Astrocyte of the spinal cord (primary cell): ENCODE data around the gene CRTAC1.

ENCODE experiments used
- DNase-seq: peaks from one replicate; pipeline ENCODE4 v3.0.0; 2011; ENCODE audit warnings: low read depth, low spot score
- H3K4me3 ChIP-seq: 2 replicates; pipeline ENCODE4 v1.5.1; 2011; ENCODE audit warnings: low read depth, mild to moderate bottlenecking, low read length, moderate library complexity
- CTCF ChIP-seq: IDR thresholded peaks from 2 replicates; pipeline ENCODE4 v1.5.1; 2012; ENCODE audit warnings: low read depth, mild to moderate bottlenecking, low read length, inconsistent platforms
- in situ Hi-C: cut with HindIII; loops from 2 replicates; pipeline ENCODE4 v1.10.0; 2017; ENCODE audit warnings: low sequenced_read_pairs

CRTAC1 gene

GRCh38 chr10:97919012-97919411 is 111.4 kb downstream of the CRTAC1 start:
- H3K4me3 ChIP-seq, result no peak overlapping the region
- TF ChIP-seq CTCF, result no peak
- no peak for DNase-seq
- in situ Hi-C loops, result no loop called here

GRCh38 chr10:97916586-97916985 is 113.8 kb downstream of the CRTAC1 start:
- in situ Hi-C loops, result no loop called here
- DNase-seq, result no peak
- H3K4me3 ChIP-seq, result no peak overlapping the region
- TF ChIP-seq CTCF, result no peak

- no peak for TF ChIP-seq CTCF
- in situ Hi-C loops, result no loop called here
- DNase-seq, result no peak
- H3K4me3 ChIP-seq, result no peak overlapping the region
Observed at GRCh38 chr10:97915346-97916131, 114.9 kb downstream of the CRTAC1 start.

DNA sequence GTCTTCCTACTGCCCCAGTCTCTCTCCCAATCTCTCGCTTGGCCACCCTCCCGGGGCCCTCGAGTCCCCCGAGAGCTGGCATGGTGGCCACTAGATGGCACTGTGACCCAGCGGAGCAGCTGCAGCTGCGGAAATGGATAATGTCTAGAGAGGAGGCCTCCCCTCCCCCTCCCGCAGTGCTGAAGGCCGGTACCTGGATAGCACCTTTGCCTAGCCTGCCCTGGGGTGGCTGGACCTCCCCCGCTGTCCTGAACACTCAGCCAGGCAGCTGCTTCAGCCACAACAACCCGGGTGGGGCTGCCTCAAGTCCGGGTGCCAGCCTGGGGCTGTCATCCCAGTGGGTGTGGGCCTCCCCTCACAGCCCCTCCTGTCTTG is 115.6 kb downstream of the CRTAC1 start:
- no peak overlapping the region for H3K4me3 ChIP-seq
- in situ Hi-C loops, result no loop called here
- peak; percentile 92 for TF ChIP-seq CTCF
- peak; percentile 45 for DNase-seq

DNA sequence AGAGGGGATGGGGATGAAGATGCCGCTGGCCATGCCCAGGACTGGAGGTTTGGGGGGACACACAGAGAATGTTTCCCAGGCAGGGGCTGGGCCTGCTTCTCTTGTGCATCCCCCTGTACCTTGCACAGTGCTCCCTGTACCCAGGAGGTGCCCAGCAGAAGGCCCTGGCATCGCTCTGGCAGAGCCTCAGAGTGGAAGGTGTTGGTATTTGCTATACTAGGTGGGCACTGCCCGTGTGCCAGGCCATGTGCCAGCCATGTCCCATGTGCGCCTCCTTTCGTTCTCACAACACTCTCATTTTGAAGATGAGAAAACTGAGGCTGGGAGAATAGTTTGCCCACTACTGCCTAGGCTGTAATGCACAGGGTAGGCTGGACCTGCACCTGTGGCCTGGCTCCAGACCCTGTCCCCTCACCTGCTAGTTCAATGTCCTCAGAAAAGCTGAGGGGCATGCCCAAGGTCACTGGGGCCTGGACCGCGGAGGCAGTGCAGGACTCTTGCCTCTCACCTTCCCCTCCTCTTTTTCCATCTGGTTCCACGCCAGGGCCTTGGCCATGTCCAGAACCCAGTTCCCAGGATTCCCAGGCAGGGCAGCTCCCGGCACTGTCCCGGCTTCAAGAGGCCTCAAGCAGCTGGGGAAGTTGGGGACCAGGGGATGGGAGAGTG is 116.1 kb downstream of the CRTAC1 start:
- no peak for TF ChIP-seq CTCF
- no peak overlapping the region for H3K4me3 ChIP-seq
- in situ Hi-C loops, result no loop called here
- DNase-seq, result no peak

DNA sequence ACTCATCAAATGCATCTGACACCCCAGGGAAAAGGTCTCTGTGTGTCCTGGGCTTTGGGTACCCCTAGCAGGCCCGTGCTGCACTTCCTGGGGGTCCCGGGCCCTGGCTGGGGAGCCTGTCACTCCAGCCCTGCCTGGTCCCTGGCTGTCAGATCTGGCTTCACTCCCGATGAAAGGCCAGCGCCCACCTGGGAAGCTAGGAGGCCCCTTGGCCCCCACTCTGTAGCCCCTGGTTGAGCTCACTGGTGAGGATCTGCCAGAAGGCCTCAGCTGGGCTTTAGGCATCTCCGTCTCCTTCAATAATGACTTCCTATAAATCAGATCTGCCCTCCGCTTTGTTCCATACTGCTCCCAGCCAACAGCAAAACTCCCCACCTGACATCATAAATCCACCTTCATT is 116.8 kb downstream of the CRTAC1 start:
- in situ Hi-C loops, result no loop called here
- no peak for TF ChIP-seq CTCF
- DNase-seq, result no peak
- H3K4me3 ChIP-seq, result no peak overlapping the region
